HPDE6-E6E7 (cell line): ENCODE data around the gene PCYT2.
A peak's percentile ranks its signal among the peaks of the same experiment; 100 is the strongest.

Source experiments
- DNase-seq: peaks from one replicate; pipeline ENCODE4 v3.0.0; 2011; ENCODE audit warnings: missing footprints; ENCODE audit errors: extremely low spot score

Gene PCYT2

DNA sequence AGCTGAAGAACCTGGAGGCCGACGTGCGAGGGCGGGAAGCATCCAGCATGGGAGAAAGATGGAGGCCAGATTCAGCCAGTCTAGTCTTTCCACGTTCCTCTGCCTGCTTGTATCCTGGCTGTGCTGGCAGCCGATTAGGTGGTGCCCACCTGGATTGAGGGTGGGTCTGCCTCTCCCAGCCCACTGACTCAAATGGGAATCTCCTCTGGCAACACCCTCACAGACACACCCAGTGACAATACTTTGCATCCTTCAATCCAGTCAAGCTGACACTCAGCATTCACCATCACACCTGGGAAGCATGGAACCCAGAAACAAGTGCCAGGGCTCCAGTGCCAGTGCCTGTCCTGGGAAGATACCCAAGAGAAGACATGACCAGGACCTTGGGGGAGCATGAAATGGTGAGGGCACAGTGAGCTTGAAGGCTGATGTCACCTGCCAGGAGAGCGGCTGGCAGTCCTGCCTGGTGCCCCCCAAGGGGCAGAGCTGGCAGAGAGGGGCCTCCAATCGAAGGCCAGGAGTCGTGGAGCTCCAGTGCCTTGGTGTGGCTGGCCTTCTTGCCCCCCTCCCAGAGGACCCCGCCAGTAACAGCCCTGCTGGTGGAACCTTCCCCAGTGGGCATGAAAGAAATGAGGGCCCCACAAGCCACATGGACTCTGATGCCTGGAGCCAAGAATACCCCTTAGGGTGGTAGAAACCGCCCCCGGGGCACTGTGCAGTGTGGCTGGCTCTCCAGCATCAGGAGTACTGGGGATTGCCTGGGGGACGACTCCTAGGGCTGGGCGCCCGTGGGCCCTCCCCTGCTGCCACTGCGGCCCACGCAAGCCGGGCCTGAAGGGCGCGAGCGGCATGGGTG lies 9.8 kb downstream of the PCYT2 start:
- DNase-seq: no peak

DNA sequence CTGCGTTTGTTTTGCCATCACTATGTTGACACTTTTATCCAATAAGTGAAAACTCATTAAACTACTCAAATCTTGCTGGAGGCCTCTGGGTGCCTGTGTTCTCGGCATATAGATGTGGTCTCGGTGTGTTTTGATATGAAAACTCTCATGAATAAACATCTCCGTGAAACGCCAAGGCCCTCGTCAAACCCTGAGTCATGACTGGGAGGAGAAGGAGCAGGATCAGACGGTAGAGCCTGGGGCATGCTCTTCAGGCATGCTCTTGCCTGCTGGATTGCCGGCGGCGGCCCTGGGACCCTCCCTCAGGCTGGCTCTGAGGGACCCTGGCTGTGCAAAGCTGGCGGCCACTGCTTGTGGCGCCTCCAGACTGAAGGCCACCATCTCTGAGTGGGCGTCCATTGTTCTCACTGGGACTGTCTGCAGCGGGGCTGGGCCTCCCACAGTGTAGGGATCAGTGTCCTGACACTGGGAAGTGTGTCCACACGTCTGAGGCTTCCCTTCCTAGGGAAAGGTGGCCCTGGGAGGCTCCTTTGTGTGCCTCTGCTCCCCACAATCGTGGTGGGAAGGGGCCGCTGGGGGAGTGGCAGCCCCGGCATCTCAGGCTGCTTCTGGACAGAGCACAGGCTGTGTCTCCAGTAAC lies 10.9 kb downstream of the PCYT2 start:
- DNase-seq: no peak

DNA sequence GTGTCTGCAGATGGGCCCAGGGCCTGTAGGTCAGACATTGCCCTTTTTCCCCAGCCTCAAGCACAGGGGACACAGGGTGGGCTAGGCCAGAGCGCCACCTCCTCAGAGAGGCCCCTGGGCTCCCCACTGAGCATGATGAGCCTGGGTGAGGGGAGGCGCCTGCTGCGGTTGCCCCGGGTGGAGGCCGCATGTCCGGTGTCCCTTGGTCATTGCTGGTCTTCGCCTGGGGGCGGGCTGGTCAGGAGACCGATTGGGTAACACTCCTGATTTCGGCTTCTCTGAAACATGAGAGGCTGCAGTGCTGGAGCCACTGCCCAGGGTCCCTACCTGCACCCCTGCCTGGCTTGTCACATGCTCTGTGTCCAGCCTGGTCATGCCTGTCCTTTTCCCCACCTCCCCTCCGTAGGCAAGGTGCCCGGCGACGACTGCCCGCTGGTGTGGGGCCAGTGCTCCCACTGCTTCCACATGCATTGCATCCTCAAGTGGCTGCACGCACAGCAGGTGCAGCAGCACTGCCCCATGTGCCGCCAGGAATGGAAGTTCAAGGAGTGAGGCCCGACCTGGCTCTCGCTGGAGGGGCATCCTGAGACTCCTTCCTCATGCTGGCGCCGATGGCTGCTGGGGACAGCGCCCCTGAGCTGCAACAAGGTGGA lies 11.6 kb downstream of the PCYT2 start:
- no peak for DNase-seq

DNA sequence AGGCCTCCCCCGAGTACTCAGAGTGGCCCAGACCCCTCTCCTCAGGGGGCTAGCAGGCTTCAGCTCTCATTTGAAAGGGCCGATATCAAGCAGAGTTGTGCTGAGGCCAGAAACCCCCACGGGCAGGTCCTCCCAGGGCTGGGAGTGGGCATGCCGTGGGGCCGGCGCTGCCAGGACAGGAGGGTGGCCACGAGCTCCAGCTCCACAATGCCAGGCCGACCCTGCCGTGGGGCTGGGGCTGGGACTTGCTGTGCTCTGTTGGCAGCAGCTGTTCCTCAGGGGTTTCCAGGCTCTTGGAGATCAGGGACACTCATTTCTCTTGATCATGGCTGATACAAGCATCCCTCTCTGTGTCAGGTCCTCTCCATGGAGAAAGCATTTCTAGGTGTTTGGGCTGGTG lies 12.3 kb downstream of the PCYT2 start:
- no peak for DNase-seq

DNA sequence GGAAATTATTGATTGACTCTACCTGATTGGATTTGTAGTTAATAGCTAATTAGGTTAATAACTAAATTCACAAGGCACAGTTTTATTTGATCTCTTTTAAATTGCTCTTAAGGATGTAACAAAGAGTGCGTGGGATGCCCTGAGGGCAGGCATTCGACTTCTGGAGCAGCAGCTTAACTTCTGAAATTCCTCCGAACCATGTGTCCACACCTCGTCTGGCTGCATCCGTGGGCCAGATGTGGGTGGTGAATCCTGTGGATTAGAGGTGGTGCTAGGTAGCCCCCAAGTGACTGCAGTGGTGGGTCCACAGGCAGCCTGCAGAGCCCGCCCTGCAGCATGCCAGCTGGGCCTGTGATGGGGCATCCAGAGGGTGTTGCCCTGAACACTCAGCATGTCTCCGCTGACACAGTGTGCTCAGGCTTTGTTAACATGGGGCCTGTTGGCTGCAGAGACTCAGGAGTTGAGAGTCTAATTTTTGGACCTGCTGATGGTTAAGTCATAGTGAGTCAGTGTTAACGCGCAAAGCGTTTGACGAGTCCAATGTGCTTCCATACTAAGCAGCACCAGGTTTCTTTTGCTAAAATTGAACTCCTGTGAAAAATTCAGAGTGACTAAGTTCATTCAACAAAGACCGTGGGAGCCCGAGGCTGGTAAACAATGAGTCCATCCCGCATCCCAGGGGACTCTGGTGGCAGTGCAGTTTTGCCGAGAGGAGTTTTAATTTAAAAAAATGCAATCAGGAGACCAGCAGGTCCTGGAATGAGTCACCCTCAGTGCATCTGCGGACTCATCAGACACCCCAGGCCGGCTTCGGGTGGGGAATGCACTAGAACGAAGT lies 13.0 kb downstream of the PCYT2 start:
- peak; percentile 80 for DNase-seq

DNA sequence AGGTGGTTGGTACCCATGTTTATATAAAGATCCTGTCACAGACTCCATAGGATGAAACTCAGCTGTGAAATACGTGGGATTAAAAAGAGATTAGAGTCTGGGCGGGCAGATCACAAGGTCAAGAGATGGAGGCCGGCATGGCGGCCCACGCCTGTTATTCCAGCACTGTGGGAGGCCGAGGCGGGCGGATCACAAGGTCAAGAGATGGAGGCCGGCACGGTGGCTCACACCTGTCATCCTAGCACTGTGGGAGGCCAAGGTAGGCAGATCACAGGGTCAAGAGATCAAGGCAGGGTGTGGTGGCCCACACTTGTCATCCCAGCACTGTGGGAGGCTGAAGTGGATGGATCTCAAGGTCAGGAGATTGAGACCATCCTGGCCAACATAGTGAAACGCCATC lies 15.8 kb downstream of the PCYT2 start:
- no peak for DNase-seq

DNA sequence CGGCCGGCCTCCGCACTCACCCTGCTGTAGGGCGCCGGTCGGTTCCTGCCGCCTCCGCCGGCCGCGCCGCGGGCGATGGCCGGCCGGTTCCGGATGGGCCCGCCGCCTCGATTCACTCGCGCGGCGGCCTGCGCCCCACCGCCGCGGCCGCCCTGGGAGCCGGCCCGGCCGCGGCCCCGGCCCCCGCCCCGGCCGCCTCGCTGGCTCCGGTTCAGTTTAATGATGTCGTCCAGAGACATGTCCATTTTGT lies 20.0 kb downstream of the PCYT2 start:
- no peak for DNase-seq

DNA sequence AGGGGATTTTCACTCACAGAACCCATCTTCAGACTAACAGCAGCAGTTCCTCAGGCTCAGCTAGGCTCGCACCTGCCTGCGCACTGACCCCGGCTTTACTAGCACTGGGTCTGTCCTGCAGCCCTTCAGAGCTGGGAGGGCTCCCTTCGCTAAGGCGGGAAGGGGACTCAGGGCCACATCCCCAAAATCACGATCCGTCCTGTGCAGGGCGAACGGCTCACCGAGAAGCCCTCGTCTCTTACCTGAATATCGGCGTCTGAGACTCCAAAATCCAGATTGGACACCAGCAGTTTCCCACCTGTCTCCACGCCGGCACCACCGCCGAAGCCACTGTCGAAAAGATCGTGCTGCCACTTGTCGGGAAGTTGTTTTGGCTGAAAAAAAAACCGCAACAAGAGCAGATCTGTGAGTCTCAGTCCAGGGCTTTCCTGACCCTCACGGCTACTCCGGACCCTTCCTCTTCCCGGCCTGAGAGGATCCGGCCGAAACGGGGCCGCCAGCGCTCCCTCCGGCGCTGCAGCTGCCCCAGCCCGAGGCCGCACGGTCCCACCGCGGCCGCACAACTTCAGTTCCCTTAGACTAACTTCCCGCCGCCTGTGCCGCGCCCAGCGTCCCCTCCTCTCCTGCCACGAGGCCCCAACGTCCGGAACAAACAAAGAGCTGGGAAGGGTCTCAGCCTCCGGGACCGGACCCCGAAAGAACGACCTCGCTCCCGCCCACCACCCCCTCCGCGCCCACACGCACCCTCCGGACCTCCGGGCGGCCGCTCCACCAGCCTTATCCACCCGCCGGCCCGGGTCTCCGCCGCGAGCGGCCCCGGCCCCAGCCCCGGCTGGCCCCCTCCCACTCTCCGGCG lies 20.5 kb downstream of the PCYT2 start:
- DNase-seq: no peak

DNA sequence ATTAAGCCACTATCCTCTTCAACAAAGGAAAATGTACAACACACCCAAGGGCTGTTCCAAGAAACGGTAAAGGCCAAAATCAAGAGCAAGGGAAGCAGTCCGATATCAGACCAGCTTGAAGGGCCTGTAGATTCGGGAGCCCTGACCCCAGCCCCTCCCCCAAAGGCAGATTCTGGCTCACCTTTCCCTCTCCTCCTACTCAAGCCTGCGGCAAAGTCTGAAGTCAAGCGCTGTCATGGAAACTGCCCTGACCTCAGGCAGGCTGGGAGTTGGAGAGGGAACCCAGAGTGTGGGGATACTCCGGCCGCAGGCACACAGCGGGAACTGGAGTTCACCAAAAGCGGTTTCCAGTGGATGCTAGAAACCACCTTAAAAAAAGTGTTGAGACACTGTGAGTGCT lies 21.6 kb downstream of the PCYT2 start:
- no peak for DNase-seq

DNA sequence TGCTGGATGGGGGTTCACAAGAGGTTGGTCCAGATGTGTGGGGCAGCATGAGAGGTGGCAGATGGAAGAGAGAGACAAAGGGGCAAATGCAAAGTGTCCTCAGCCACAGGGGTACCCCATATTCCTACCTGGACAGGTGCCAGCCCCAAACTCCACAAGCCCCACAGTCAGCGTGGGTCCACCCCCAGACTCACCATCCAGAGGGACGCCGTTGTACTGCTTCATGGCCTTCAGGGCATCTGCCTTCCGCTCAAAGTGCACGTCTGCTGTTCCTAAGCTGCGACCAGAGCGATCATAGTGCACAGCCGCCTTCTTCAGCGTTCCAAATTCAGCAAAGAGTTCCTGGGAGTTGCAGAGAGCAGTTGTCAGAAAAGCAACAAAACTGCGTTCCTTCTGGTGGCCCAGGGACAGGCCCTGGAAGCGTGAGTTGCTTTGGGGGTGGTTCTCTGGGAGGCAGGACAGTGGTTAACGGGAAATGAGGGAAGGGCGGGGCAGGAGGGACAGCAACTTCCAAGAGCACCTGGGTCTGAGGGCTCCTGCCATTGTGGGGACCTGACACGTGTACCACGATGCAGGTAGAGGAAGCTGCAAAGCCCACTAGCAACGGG lies 22.1 kb downstream of the PCYT2 start:
- no peak for DNase-seq

DNA sequence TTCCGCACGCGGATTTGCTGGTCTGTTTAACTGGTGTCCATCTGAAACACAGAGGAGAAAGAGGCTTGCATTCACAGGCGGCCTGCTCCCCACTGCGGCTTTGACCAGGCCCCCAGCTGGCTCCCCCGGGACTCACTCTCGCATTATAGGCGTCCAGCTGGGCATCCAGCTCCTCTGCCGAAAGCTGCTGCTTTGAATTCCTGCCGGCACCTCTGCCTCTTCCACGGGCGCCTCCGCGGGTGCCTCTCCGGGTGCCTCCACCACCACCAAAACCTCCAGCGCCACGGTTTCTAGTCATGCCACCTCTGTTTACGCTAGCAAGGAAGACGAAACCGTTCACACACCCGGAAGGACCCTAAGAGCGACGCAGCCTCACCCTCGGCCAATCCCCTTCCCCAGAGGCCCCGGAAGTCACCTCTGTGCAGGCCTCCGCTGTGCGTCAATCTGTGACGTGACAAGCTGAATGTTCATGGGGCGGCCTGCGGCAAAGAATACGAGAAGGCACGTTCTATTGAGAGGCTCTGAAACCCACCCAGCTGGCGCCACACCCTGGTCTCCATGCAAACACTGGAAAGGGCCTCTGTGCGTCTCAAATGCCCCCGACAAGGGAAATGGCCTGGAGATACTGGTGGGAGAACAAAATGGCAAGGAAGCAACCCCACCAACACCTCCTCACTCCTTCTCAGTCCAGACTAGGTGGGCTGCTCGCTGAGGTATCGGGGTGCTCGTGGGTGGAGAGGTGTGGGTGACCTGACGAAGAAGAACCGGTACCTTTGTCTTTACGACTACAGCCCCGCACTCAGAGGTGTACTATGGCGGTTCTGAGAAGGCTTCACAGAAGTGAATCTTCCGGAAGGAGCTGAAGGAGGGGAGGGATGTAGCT lies 22.9 kb downstream of the PCYT2 start:
- no peak for DNase-seq

DNA sequence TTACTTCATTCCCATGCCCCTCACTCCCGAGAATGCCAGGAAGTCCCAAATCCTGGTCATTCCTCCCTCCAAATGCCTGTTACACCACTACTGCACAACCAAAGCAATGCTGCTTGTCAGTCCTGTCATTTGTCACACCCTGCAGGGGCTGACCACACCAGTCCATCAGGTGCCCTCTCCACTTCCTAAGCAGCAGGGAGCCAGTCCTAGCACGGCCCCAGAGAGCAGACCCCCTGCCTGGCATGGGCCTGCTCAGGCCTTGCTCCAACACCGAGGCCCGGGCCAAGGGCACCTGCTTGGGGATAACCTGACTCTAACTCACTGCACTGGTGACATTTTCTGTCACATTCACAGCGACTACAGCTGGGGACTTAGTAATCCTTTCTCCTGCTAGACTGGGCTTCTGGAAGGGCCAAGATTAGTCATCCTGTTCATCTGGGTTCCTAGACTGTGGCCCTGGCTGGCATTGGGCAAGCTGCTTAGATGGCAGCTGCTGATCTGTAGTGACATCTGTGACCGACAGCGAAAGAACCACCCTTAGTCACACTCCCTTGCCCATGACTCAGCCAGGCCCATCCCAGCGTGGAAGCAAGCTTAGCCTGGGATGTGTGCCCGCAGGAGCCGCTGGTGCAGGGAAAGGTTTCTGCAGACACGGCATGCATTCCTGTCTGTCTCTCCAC lies 25.2 kb downstream of the PCYT2 start:
- no peak for DNase-seq

DNA sequence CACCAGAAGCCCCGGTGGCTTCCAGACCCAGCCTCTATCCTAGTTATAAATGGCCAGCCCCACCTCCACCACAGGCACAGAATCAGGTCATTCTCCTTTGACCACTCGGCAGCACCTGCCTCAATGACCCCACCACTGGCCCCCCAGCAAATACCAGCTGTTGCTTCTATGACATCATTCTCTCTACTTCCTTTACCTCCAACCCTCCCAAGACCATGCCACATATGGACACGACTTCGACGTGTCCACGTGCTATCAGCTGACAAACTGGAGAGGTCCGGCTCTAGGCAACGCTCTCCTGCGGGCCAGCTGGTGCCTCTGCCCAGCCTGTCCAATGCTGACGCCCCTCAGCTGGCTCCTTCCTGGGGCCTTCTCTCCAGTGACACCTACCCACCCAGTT lies 25.7 kb downstream of the PCYT2 start:
- DNase-seq: no peak

DNA sequence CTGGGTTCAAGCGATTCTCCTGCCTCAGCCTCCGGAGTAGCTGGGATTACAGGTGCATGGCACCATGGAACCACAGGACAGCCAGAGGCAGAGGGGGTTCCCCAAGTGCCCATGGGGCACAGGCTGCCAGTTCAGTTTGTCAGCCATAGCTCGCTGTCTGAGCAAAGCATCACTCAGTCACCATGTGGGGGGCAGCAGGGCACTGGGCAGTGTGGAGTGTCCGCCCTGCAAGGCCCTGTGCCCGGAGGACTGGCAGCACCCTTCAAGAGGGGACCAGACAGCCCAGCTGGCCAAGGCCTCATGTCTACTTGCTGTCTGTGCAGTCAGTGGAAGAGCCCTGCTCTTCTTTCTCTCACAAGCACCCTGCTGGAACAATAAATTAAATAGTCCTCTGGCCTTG lies 26.2 kb downstream of the PCYT2 start:
- no peak for DNase-seq

DNA sequence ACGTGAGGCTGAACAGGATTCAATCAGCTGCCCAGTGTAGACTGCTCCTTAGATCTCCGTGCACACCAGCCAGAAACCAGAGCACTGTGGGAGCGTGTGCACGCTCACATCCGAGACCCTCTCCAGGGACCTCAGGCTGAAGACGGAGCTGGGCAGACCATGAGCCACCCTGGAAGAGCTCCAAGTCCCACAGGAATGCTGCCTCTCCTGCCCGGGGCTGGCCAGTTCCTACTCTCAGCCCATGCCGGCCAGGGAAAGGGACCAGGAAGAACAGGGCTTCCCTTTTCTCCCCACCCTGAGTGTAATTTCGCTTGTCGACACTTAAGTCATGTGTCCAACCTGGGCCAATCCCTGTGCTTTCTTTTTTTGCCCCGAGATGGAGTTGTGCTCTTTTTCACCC lies 26.7 kb downstream of the PCYT2 start:
- no peak for DNase-seq

DNA sequence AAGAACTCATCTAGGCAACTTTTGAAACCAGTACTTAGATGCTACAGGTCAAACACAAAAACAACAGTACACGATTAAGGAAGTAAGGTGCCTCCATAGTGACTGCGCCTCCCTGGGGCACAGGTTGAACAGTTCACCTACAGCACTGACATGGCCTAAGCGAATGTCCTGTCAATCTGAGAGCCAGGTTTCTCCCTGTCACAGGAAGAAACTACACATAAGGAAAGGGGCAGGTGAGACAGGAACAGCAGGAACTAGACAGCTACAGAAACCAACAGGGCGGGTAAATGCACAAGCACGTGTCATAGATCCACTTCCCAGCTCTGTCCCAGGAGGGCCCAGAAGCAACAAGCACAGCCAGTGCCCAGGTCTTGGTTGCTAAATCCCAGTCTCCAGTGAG lies 32.1 kb downstream of the PCYT2 start:
- DNase-seq: no peak

DNA sequence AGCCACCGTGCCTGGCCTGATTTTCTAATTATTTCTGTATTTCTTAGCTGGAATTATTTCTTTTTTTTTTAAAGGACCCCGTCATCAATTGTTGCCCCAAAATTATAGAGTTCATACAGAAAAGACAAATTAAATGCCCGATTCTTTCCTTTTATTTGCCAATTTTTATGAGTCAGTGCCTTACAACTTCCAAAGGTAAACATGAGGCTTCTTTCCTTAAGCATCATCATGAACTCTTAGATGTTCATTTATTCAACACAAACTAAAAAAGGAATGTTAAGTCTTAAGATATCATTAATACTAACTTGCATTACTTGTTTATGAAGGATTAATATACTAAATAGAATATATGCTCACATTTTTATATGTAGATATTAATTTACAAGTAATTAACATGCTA lies 32.9 kb downstream of the PCYT2 start:
- no peak for DNase-seq

DNA sequence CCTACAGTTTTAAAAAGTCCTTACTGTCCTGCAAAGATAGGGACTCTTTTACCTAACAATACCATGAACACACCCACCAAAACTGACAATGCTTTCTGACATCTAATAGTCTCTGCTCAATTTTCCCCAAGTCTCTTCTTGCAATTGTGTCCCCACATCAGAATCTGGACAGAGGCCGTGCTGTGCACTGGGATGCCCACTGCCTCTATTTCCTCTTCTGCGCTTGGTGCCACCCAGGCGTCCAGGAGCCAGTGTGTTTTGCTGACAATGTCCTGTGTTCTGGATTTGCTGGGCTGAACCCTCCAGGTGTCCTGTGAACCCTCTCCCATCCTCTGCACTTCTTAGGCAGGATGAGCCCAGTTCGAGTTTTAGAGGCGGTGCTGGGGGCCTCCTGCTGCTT lies 33.6 kb downstream of the PCYT2 start:
- no peak for DNase-seq
